Nephron (organoid): Measurements from ENCODE around the gene ASH1L.
A peak's percentile ranks its signal among the peaks of the same experiment; 100 is the strongest.
"Not testable (repeated sequence)": the region's sequence is repeated elsewhere in the genome, so short reads cannot be mapped to it uniquely, and the experiment has no call there.

Experiments
- H3K27ac Mint-ChIP-seq, 3 experiments: 2 replicates each; pipeline ENCODE4 v1.8.0; 2020; ENCODE audit warnings: mixed read lengths in 3 of 3, mild to moderate bottlenecking in 2 of 3, moderate library complexity in 1 of 3
- H3K27me3 Mint-ChIP-seq: 2 replicates; pipeline ENCODE4 v1.8.0; 2021; ENCODE audit warnings: low read depth, mild to moderate bottlenecking, moderate library complexity, mixed read lengths
- H3K36me3 Mint-ChIP-seq: 2 replicates; pipeline ENCODE4 v1.8.0; 2020; ENCODE audit warnings: low read depth, mixed read lengths
- H3K4me1 Mint-ChIP-seq: 2 replicates; pipeline ENCODE4 v1.8.0; 2020; ENCODE audit warnings: mixed read lengths
- H3K4me3 Mint-ChIP-seq, 3 experiments: 2 replicates each; pipeline ENCODE4 v1.8.0; 2020; ENCODE audit warnings: mild to moderate bottlenecking in 3 of 3, mixed read lengths in 3 of 3, moderate library complexity in 2 of 3
- H3K9me3 Mint-ChIP-seq: 2 replicates; pipeline ENCODE4 v1.8.0; 2020; ENCODE audit warnings: mixed read lengths
- CTCF ChIP-seq, 3 experiments: fragments of 200-600 bp; sonication (generic); IDR thresholded peaks; one replicate each; pipeline ENCODE4 v1.5.0; 2021; ENCODE audit warnings: antibody characterized with exemption in 3 of 3; ENCODE audit not compliant: unreplicated experiment in 3 of 3

ASH1L gene

GRCh38 chr1:155339515-155340097 is 223.0 kb downstream of the ASH1L start:
- no peaks in the 10 kb centered on the region for H3K9me3 Mint-ChIP-seq
- no peak overlapping the region for H3K4me3 Mint-ChIP-seq
- H3K4me1 Mint-ChIP-seq = no peaks in the 10 kb centered on the region
- H3K27me3 Mint-ChIP-seq = no peaks in the 10 kb centered on the region
- no peak overlapping the region for H3K27ac Mint-ChIP-seq
- peaks cover 71% of the 10 kb centered on the region for H3K36me3 Mint-ChIP-seq
- no peak for TF ChIP-seq CTCF (IDR thresholded peaks at IDR 0.05; ENCODE audit: unreplicated experiment in 3 of 3)

- Mint-ChIP-seq H3K36me3 (peaks cover 56% of the 10 kb centered on the region), H3K4me3 (no peak overlapping the region), H3K4me1 (no peaks in the 10 kb centered on the region), H3K9me3 (no peaks in the 10 kb centered on the region), H3K27me3 (no peaks in the 10 kb centered on the region), H3K27ac (peak overlapping the region in 2 of 3 experiments; percentile 67 to 74)
- no peak for TF ChIP-seq CTCF (IDR thresholded peaks at IDR 0.05; ENCODE audit: unreplicated experiment in 3 of 3)
Measured at GRCh38 chr1:155334962-155335361, 227.6 kb downstream of the ASH1L start.

- Mint-ChIP-seq H3K27ac (no peak overlapping the region), H3K4me1 (peaks cover 9% of the 10 kb centered on the region), H3K4me3 (no peak overlapping the region), H3K27me3 (no peaks in the 10 kb centered on the region), H3K36me3 (peaks cover 32% of the 10 kb centered on the region), H3K9me3 (no peaks in the 10 kb centered on the region)
- no peak for TF ChIP-seq CTCF (IDR thresholded peaks at IDR 0.05; ENCODE audit: unreplicated experiment in 3 of 3)
Measured at GRCh38 chr1:155329980-155330598, 232.5 kb downstream of the ASH1L start.

- not testable (repeated sequence) for H3K27ac Mint-ChIP-seq, H3K4me3 Mint-ChIP-seq, H3K9me3 Mint-ChIP-seq, H3K27me3 Mint-ChIP-seq, H3K4me1 Mint-ChIP-seq
- peaks cover 32% of the 10 kb centered on the region for H3K36me3 Mint-ChIP-seq
Measured at GRCh38 chr1:155328856-155329255, 233.7 kb downstream of the ASH1L start.

GRCh38 chr1:155327981-155328380 is 234.6 kb downstream of the ASH1L start:
- Mint-ChIP-seq H3K4me3 (peak overlapping the region in 2 of 3 experiments; percentile 26 to 64), H3K4me1 (peaks cover 9% of the 10 kb centered on the region), H3K27me3 (no peaks in the 10 kb centered on the region), H3K36me3 (peaks cover 26% of the 10 kb centered on the region), H3K9me3 (no peaks in the 10 kb centered on the region), H3K27ac (peak overlapping the region in 1 of 3 experiments; percentile 44)
- TF ChIP-seq CTCF (IDR thresholded peaks at IDR 0.05; ENCODE audit: unreplicated experiment in 3 of 3) = no peak

- TF ChIP-seq CTCF (IDR thresholded peaks at IDR 0.05; ENCODE audit: unreplicated experiment in 3 of 3) = no peak
- Mint-ChIP-seq H3K9me3 (no peaks in the 10 kb centered on the region), H3K36me3 (peaks cover 26% of the 10 kb centered on the region), H3K27ac (no peak overlapping the region), H3K4me1 (peaks cover 17% of the 10 kb centered on the region), H3K27me3 (no peaks in the 10 kb centered on the region), H3K4me3 (peak overlapping the region in 1 of 3 experiments; percentile 94)
Measured at GRCh38 chr1:155326631-155327037, 236.0 kb downstream of the ASH1L start.
